OCI-LY7 (cell line): Measurements from ENCODE around the gene UBTF. TPM values are rescaled to one million over a fixed set of nuclear protein-coding genes. Genes with fewer than 3 reads are reported as not detected.
A peak's percentile ranks its signal among the peaks of the same experiment; 100 is the strongest.

Experiments used
- BruUV-seq: library from RNA; stranded (reverse); fragments of 400-500 nt; replicated peaks from 2 replicates; lab custom pipeline; 2021; lab: Mats Ljungman, UMichigan
- CTCF ChIA-PET: fragments of 300-600 bp; sonication (Branson Sonifier 250); formaldehyde crosslinking; loops from one replicate; lab custom pipeline; 2022; ENCODE audit warnings: antibody characterized with exemption; ENCODE audit not compliant: unreplicated experiment; lab: Charles Lee
- POLR2A ChIA-PET: fragments of 300-600 bp; sonication (Branson Sonifier 250); formaldehyde crosslinking; loops from one replicate; lab custom pipeline; 2022; ENCODE audit warnings: antibody characterized with exemption; lab: Charles Lee
- DNase-seq: peaks from one replicate; pipeline ENCODE4 v3.0.0-alpha.2; 2015; ENCODE audit warnings: low spot score
- H2AFZ ChIP-seq: fragments of 200-600 bp; sonication (generic), shearing (Covaris generic); 2 replicates; pipeline ENCODE4 v1.6.1; 2014; ENCODE audit warnings: mild to moderate bottlenecking, antibody characterized with exemption, low read length, moderate library complexity
- H3K27ac ChIP-seq: fragments of 200-600 bp; sonication (generic); 2 replicates; pipeline ENCODE4 v1.5.1; 2014; ENCODE audit warnings: mixed run types, low read depth, mild to moderate bottlenecking, moderate library complexity, low read length, inconsistent platforms; ENCODE audit not compliant: poor library complexity, severe bottlenecking
- H3K36me3 ChIP-seq: fragments of 200-600 bp; sonication (generic); 2 replicates; pipeline ENCODE4 v1.6.1; 2014; ENCODE audit warnings: mild to moderate bottlenecking, antibody characterized with exemption, low read length, moderate library complexity, mixed read lengths; ENCODE audit not compliant: insufficient read depth
- H3K4me1 ChIP-seq: fragments of 200-600 bp; sonication (generic); 2 replicates; pipeline ENCODE4 v1.5.1; 2014; ENCODE audit warnings: mild to moderate bottlenecking, low read length; ENCODE audit not compliant: insufficient read depth, poor library complexity, severe bottlenecking
- H3K4me2 ChIP-seq: fragments of 200-600 bp; sonication (generic); 2 replicates; pipeline ENCODE4 v1.6.1; 2014; ENCODE audit warnings: mild to moderate bottlenecking, low read length
- H3K4me3 ChIP-seq: fragments of 200-600 bp; sonication (generic); 2 replicates; pipeline ENCODE4 v1.5.1; 2014; ENCODE audit warnings: mild to moderate bottlenecking, low read depth, low read length; ENCODE audit not compliant: poor library complexity, severe bottlenecking
- H3K79me2 ChIP-seq: fragments of 200-600 bp; sonication (generic); 2 replicates; pipeline ENCODE4 v1.6.1; 2016; ENCODE audit warnings: low read depth, mild to moderate bottlenecking, low read length, moderate library complexity, mixed read lengths; ENCODE audit not compliant: insufficient read depth
- H3K9me2 ChIP-seq: fragments of 200-600 bp; sonication (generic); 2 replicates; pipeline ENCODE4 v1.6.1; 2016; ENCODE audit warnings: mild to moderate bottlenecking, low read length, mixed read lengths; ENCODE audit not compliant: insufficient read depth
- H3K9me3 ChIP-seq: fragments of 200-600 bp; sonication (generic); 2 replicates; pipeline ENCODE4 v1.6.1; 2014; ENCODE audit warnings: mild to moderate bottlenecking, mixed run types, low read length, mixed read lengths
- H4K20me1 ChIP-seq: fragments of 200-600 bp; sonication (generic); 2 replicates; pipeline ENCODE4 v1.6.1; 2014; ENCODE audit warnings: mild to moderate bottlenecking, antibody characterized with exemption, low read length, moderate library complexity, mixed read lengths; ENCODE audit not compliant: insufficient read depth
- CTCF ChIP-seq: fragments of 200-600 bp; sonication (generic); conservative IDR thresholded peaks from 2 replicates; pipeline ENCODE4 v1.5.1; 2014; ENCODE audit warnings: mild to moderate bottlenecking, antibody characterized with exemption, low read length, moderate library complexity, mixed read lengths
- EZH2phosphoT487 ChIP-seq: fragments of 200-600 bp; sonication (generic); IDR thresholded peaks from 2 replicates; pipeline ENCODE4 v1.6.1; 2018; ENCODE audit warnings: low read depth, borderline replicate concordance, mild to moderate bottlenecking, mixed run types, antibody characterized with exemption, low read length, moderate library complexity, mixed read lengths
- intact Hi-C: fragments of 100-400 bp; cut with micrococcal nuclease; formaldehyde crosslinking; loops from one replicate; pipeline ENCODE4 v1.10.0; 2022; ENCODE audit not compliant: unreplicated experiment
- total RNA-seq, 2 experiments: library from RNA; depleted of rRNA in 1 of 2; stranded (reverse); fragments of >200 nt in 1 of 2; shearing (Covaris generic) in 1 of 2; gene quantifications; 2 replicates each; pipeline ENCODE4 v1.2.3, GENCODE V29; 2014 to 2022

UBTF gene
- total RNA-seq, 2 experiments from 2014 or later = 155 to 215 TPM

GRCh38 chr17:44170135-44170498 is 49.4 kb downstream of the UBTF start:
- no peak for DNase-seq
- POLR2A ChIA-PET = no interaction called here
- Histone ChIP-seq H3K9me3 (no peaks in the 10 kb centered on the region), H3K4me3 (no peak overlapping the region), H2AFZ (no peak overlapping the region), H4K20me1 (no peaks in the 10 kb centered on the region), H3K36me3 (peaks cover 4% of the 10 kb centered on the region; the same call in 1 of the 2 replicates), H3K4me2 (peak overlapping the region; percentile 15; the same call in 1 of the 2 replicates), H3K4me1 (peaks cover 26% of the 10 kb centered on the region), H3K9me2 (no peaks in the 10 kb centered on the region), H3K27ac (no peak overlapping the region), H3K79me2 (no peaks in the 10 kb centered on the region)
- TF ChIP-seq EZH2phosphoT487 (no peak), CTCF (no peak)
- intact Hi-C loops = no loop called here
- BruUV-seq = no TSS peak
- CTCF ChIA-PET = no interaction called here

- Histone ChIP-seq H3K9me2 (no peaks in the 10 kb centered on the region), H2AFZ (no peak overlapping the region), H3K9me3 (no peaks in the 10 kb centered on the region), H3K4me2 (no peak overlapping the region), H3K4me1 (peaks cover 26% of the 10 kb centered on the region), H3K27ac (no peak overlapping the region), H3K36me3 (peaks cover under 1% of the 10 kb centered on the region; the same call in 1 of the 2 replicates), H3K79me2 (no peaks in the 10 kb centered on the region), H4K20me1 (no peaks in the 10 kb centered on the region), H3K4me3 (no peak overlapping the region)
- POLR2A ChIA-PET = interaction anchor here (0.7 kb wide), 1 partner anchor 94 kb away, joined by 3 read pairs; no protein-coding TSS in a partner anchor
- DNase-seq = no peak
- no peak for TF ChIP-seq CTCF
- no peak for TF ChIP-seq EZH2phosphoT487
- no TSS peak for BruUV-seq
- intact Hi-C loops = no loop called here
- CTCF ChIA-PET = no interaction called here
Measured at GRCh38 chr17:44167181-44167861, 52.2 kb downstream of the UBTF start.

- Histone ChIP-seq H3K4me3 (no peak overlapping the region), H3K9me3 (no peaks in the 10 kb centered on the region), H4K20me1 (no peaks in the 10 kb centered on the region), H3K4me1 (peaks cover 7% of the 10 kb centered on the region), H2AFZ (no peak overlapping the region), H3K9me2 (no peaks in the 10 kb centered on the region), H3K79me2 (no peaks in the 10 kb centered on the region), H3K27ac (no peak overlapping the region), H3K4me2 (no peak overlapping the region), H3K36me3 (peaks cover 20% of the 10 kb centered on the region)
- BruUV-seq = TSS peak; percentile 55
- DNase-seq = no peak
- ChIA-PET CTCF (no interaction called here), POLR2A (no interaction called here)
- TF ChIP-seq CTCF (no peak), EZH2phosphoT487 (no peak)
- intact Hi-C loops = no loop called here
Measured at GRCh38 chr17:44164476-44164875, 55.0 kb downstream of the UBTF start.
